DOHH2 (cell line): ENCODE data around the gene SMAD7.

Source experiments
- H3F3A ChIP-seq: fragments of 200-600 bp; sonication (generic), shearing (Covaris generic); 2 replicates; pipeline ENCODE4 v1.6.0; 2016; ENCODE audit warnings: antibody characterized with exemption, mild to moderate bottlenecking; ENCODE audit not compliant: control insufficient read depth, insufficient read depth
- H3K27ac ChIP-seq: fragments of 200-600 bp; sonication (generic); 2 replicates; pipeline ENCODE4 v1.5.1; 2014; ENCODE audit warnings: low read depth, mild to moderate bottlenecking, low read length, moderate library complexity
- H3K27me3 ChIP-seq: fragments of 200-600 bp; sonication (generic); 2 replicates; pipeline ENCODE4 v1.6.1; 2014; ENCODE audit warnings: mild to moderate bottlenecking, low read length, mixed read lengths; ENCODE audit not compliant: control insufficient read depth
- H3K36me3 ChIP-seq: fragments of 200-600 bp; sonication (generic); 2 replicates; pipeline ENCODE4 v1.6.1; 2014; ENCODE audit warnings: mild to moderate bottlenecking, low read length, moderate library complexity, mixed read lengths; ENCODE audit not compliant: control insufficient read depth
- H3K4me1 ChIP-seq: fragments of 200-600 bp; sonication (generic); 2 replicates; pipeline ENCODE4 v1.6.1; 2014; ENCODE audit warnings: mild to moderate bottlenecking, low read length, mixed read lengths; ENCODE audit not compliant: control insufficient read depth
- H3K4me2 ChIP-seq: fragments of 200-600 bp; sonication (generic); 2 replicates; pipeline ENCODE4 v1.6.0; 2014; ENCODE audit warnings: mild to moderate bottlenecking, low read length, moderate library complexity
- H3K4me3 ChIP-seq: fragments of 200-600 bp; sonication (generic); 2 replicates; pipeline ENCODE4 v1.5.1; 2014; ENCODE audit warnings: mild to moderate bottlenecking, low read length, mixed read lengths
- H3K79me2 ChIP-seq: fragments of 200-600 bp; sonication (generic); 2 replicates; pipeline ENCODE4 v1.6.1; 2014; ENCODE audit warnings: mild to moderate bottlenecking, low read length, mixed read lengths; ENCODE audit not compliant: control insufficient read depth
- H3K9me2 ChIP-seq: fragments of 200-600 bp; sonication (generic); replicated peaks from 2 replicates; pipeline ENCODE4 v1.6.1; 2014; ENCODE audit warnings: mild to moderate bottlenecking, low read length, mixed read lengths; ENCODE audit not compliant: control insufficient read depth
- H3K9me3 ChIP-seq: fragments of 200-600 bp; sonication (generic); 2 replicates; pipeline ENCODE4 v1.6.1; 2014; ENCODE audit warnings: antibody characterized with exemption, low read length, mixed read lengths; ENCODE audit not compliant: control insufficient read depth, insufficient read depth
- H4K20me1 ChIP-seq: fragments of 200-600 bp; sonication (generic); 2 replicates; pipeline ENCODE4 v1.6.0; 2014; ENCODE audit warnings: low read depth, mild to moderate bottlenecking, antibody characterized with exemption, low read length, moderate library complexity; ENCODE audit not compliant: control insufficient read depth, insufficient read depth
- CTCF ChIP-seq: fragments of 200-600 bp; sonication (generic); IDR thresholded peaks from one replicate; pipeline ENCODE4 v1.5.1; 2014; ENCODE audit warnings: antibody characterized with exemption, mild to moderate bottlenecking, low read depth, low read length; ENCODE audit not compliant: poor library complexity, severe bottlenecking
- EZH2phosphoT487 ChIP-seq: fragments of 200-600 bp; sonication (generic); IDR thresholded peaks from 2 replicates; pipeline ENCODE4 v1.6.1; 2017; ENCODE audit warnings: borderline replicate concordance, mild to moderate bottlenecking, antibody characterized with exemption, low read length, moderate library complexity, mixed read lengths

SMAD7 gene

GRCh38 chr18:48967545-48967944, 16.8 kb upstream of the SMAD7 start:
- Histone ChIP-seq H3K27me3 (peaks cover 36% of the 10 kb centered on the region), H3K36me3 (no peaks in the 10 kb centered on the region), H3K4me2 (no peak overlapping the region), H3K27ac (no peak overlapping the region), H3K9me3 (no peaks in the 10 kb centered on the region), H3K79me2 (no peaks in the 10 kb centered on the region), H3K4me3 (no peak overlapping the region), H3F3A (no peaks in the 10 kb centered on the region), H3K9me2 (no peaks in the 10 kb centered on the region), H3K4me1 (no peaks in the 10 kb centered on the region), H4K20me1 (no peaks in the 10 kb centered on the region)
- TF ChIP-seq CTCF (no peak), EZH2phosphoT487 (no peak)

GRCh38 chr18:48966523-48966922, 15.8 kb upstream of the SMAD7 start:
- Histone ChIP-seq H3F3A (no peaks in the 10 kb centered on the region), H3K4me2 (no peak overlapping the region), H3K79me2 (no peaks in the 10 kb centered on the region), H3K9me3 (no peaks in the 10 kb centered on the region), H3K27ac (no peak overlapping the region), H3K36me3 (no peaks in the 10 kb centered on the region), H3K4me1 (no peaks in the 10 kb centered on the region), H3K27me3 (peaks cover 34% of the 10 kb centered on the region), H3K4me3 (no peak overlapping the region), H4K20me1 (no peaks in the 10 kb centered on the region), H3K9me2 (no peaks in the 10 kb centered on the region)
- TF ChIP-seq EZH2phosphoT487, result no peak
- no peak for TF ChIP-seq CTCF

- H3K27ac ChIP-seq, result no peak overlapping the region
- no peaks in the 10 kb centered on the region for H4K20me1 ChIP-seq
- H3K79me2 ChIP-seq, result no peaks in the 10 kb centered on the region
- H3K4me1 ChIP-seq, result no peaks in the 10 kb centered on the region
- no peaks in the 10 kb centered on the region for H3K36me3 ChIP-seq
- no peaks in the 10 kb centered on the region for H3K9me2 ChIP-seq
- H3K4me3 ChIP-seq, result no peak overlapping the region
- no peak overlapping the region for H3K4me2 ChIP-seq
- TF ChIP-seq EZH2phosphoT487, result no peak
- TF ChIP-seq CTCF, result no peak
- no peaks in the 10 kb centered on the region for H3K9me3 ChIP-seq
- no peaks in the 10 kb centered on the region for H3F3A ChIP-seq
- H3K27me3 ChIP-seq, result peaks cover 40% of the 10 kb centered on the region
These were observed 13.1 kb upstream of the SMAD7 start for GRCh38 chr18:48963586-48964470.
